NCI-H1436 treated with DMSO at 0.1 percent for 48 hours (cell line): ENCODE measurements around the gene PEDS1.
"Not testable (repeated sequence)": the region's sequence is repeated elsewhere in the genome, so short reads cannot be mapped to it uniquely, and the experiment has no call there.

Source experiments
- DNase-seq: peaks from one replicate; lab custom pipeline; 2025; lab: John Stamatoyannopoulos, UW

The PEDS1 gene

GRCh38 chr20:50135157-50135556 lies 18.4 kb downstream of the PEDS1 start:
- not testable (repeated sequence) for DNase-seq

GRCh38 chr20:50133474-50134217 lies 19.9 kb downstream of the PEDS1 start:
- DNase-seq = no peak

DNA sequence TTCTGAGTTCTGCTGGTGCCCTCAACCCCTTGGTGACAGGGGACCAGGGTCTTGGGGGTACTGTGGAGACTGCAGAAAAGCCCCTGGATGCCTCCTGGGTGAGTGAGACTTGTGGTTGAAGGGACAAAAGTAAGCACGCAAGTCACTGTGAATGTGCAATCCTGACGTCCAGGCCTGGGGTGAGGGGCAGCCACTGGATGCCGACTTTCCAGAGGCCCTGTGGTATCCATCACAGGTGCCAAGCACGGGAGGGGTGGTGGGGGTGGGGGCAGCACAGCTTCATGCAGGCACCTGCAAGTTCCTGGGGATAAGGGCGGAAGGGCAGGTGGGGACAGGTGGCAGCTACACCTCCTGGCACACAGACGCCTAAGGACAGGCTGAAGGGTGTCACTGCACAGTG lies 20.5 kb downstream of the PEDS1 start:
- DNase-seq = no peak

DNA sequence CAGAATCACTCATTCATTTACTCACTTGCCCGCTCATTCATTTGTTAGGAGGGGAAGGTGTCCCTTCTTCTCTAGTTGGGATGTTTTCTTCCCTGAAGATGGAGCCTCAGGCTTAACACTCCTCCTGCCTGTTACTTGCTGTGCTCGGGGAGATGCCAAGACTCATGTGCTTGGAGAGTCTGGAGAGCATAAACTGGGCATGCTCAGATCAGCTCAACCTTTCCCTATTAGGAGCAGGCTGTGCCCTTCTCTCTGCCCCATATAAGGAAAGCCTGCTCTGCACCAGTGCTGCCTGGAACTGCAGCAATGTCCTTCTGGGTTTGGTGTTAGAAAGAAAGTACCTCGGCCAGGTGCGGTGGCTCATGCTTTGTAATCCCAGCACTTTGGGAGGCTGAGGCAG lies 22.5 kb downstream of the PEDS1 start:
- DNase-seq = no peak

GRCh38 chr20:50130356-50130723 lies 23.2 kb downstream of the PEDS1 start:
- no peak for DNase-seq

- no peak for DNase-seq
Measured at GRCh38 chr20:50129662-50130355, 23.7 kb downstream of the PEDS1 start.

GRCh38 chr20:50128520-50128905 lies 25.0 kb downstream of the PEDS1 start:
- no peak for DNase-seq

DNA sequence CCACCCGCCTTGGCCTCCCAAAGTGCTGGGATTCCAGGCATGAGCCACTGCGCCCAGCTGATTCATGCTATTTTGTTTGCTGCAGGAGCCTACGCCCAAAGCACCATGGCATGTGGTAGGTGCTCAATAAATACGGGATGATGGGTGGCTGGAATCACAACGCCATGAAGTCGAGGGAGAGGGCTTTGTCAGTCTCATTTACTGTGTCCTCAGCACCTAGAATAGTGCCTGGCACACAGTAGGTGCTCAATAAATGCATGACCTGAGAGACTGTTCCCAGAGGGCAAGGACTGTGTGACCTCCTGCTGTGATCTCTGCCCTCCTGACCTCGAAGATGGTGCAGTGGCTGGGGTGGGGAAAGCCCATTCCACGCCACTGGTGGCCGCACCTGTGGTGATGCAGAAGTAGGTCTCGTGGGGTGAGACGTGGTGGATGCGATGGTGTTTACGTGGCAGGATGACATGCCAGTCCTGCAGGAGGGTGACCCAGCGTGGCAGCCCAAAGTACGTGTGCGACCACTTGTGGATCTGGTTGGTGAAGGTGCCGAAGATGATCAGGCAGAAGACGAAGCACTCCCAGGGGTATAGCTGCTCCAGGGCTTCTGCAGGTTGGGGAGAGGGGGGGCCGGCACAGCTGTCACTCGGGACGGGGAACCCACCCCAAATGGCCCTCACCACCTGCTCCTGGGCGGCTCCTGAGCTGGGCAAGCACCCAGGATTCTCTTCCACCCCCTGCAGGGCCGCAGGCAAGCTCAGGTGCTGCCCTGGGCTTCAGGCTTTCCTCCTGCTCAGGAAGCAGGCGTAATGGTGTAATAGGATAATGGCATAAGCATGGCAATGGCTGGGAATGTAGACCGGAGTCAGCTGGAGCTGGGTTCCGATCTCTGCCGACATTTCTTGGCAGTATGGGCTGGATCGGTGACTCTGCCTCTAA lies 25.7 kb downstream of the PEDS1 start:
- no peak for DNase-seq

GRCh38 chr20:50126662-50127061 lies 26.9 kb downstream of the PEDS1 start:
- DNase-seq = no peak

- DNase-seq = no peak
Measured at GRCh38 chr20:50125279-50125678, 28.2 kb downstream of the PEDS1 start.

GRCh38 chr20:50124496-50124895 lies 29.0 kb downstream of the PEDS1 start:
- no peak for DNase-seq

- DNase-seq = no peak
Measured at GRCh38 chr20:50123418-50123817, 30.1 kb downstream of the PEDS1 start.

GRCh38 chr20:50122763-50123162 lies 30.8 kb downstream of the PEDS1 start:
- no peak for DNase-seq

DNA sequence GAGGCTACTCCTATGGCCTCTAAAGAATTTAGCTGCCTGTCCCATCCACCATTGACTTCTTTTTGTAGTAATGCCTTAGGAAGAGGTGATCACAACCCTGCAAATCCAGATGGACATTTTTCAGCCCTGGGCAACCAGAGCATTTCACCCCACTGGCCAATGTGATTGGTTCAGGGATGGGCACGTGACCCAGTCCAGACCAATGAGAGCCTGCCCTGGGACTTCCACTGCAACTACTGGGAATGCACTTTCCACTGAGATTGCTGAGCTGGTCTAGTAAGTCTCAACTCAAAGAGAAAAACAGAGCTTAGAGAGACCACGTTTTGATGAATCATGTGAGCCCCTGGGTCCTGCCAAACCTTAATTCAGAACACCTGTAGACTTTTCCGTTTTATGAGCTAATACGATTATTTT lies 31.7 kb downstream of the PEDS1 start:
- no peak for DNase-seq

- peak; percentile 18 for DNase-seq
Measured at GRCh38 chr20:50120935-50121693, 32.4 kb downstream of the PEDS1 start.

GRCh38 chr20:50118203-50118602 lies 35.3 kb downstream of the PEDS1 start:
- no peak for DNase-seq

DNA sequence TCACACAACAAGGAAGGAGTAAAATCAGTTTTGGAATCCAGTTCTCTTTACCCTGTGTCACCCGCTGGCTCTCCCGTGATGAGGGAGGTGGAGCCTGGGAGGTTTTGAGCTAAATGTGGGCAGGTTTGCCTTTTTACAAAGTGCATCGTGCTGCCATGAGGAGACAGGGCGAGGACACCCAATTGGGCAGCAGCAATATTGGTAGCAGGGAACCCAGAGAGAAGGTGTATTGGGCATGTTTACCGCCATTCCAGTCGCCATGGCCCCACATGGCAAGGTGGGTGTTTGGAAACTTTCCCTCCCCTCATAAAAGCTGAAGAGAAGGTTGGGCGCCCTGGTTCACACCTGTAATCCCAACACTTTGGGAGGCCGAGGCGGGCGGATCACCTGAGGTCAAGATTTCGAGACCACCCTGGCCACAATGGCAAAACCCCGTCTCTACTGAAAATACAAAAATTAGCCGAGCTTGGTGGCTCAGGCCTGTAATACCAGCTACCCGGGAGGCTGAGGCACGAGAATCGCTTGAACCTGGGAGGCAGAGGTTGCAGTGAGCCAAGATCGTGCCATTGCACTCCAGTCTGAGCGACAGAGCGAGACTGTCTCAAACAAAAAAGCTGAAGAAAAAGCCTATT lies 37.0 kb downstream of the PEDS1 start:
- no peak for DNase-seq

GRCh38 chr20:50115591-50116367 lies 37.7 kb downstream of the PEDS1 start:
- peak; percentile 76 for DNase-seq

DNA sequence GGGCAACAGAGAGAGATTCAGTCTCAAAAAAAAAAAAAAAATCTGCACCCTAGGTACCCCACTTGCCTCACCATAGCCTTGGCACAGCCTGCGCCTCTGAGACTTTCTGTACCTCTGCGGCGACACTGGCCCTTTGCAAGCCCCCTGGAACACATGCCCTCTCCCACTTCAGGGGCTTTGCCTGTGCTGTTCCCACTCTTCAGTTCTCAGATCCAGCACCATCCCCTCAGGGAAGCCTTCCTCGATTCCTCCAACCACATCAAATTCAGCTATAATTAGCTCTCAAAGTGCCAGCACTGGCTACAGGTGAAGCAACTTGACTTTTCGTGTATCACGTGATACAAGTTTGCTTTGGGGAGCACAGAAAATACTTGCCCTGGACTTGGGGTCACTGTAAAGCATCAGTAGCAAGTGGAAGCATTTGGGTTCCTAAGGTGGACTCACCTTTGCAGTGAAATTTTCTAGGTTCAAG lies 38.4 kb downstream of the PEDS1 start:
- no peak for DNase-seq

DNA sequence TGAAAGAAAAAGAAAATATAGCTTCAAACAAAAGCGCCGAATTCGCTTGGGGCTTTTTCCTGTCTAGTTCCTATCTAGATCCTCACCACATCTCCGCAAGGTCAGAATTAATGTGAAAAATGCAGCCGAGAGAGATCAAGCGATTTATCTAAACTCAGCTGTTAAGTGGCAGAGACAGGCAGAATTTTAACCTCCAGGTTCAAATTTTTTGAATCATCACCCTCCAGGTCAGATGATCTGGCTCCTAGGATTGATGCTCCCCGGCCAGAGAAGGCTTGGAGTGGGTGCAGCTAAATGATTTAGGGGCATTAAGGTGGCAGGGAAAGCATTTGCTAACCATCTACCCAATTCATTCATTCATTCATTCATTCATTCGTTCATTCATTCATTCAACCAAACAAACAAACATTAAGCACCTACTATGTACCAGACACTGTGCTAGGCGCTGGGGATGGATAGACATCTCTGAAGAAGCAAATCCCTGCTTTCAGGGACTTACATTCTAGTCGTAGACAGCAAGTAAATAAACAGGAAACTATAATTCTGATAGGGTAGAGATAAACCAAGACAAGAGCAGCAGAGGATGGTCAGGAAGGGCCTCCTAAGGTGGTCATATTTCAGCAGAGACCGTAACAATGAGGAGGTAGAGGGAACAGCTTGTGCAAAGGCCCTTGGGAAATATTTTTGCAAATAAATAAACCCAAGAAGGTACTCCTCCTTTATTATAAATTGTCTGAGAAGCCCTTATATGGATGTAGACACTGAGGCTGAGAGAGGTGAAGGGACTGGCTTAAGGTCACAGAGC lies 39.9 kb downstream of the PEDS1 start:
- no peak for DNase-seq
